HEK293T (cell line): ENCODE measurements around the gene BRAF.
A peak's percentile ranks its signal among the peaks of the same experiment; 100 is the strongest.
"Not testable (repeated sequence)": the region's sequence is repeated elsewhere in the genome, so short reads cannot be mapped to it uniquely, and the experiment has no call there.

ENCODE experiments used
- CTCF ChIA-PET: fragments of 350-600 bp; formaldehyde crosslinking; extraction: SDS; loops from one replicate; lab custom pipeline; 2021; ENCODE audit warnings: antibody characterized with exemption, inconsistent platforms; lab: Yijun Ruan, JAX
- POLR2A ChIA-PET: fragments of 350-600 bp; formaldehyde crosslinking; extraction: SDS; loops from one replicate; lab custom pipeline; 2020; ENCODE audit warnings: antibody characterized with exemption, inconsistent platforms; lab: Yijun Ruan, JAX
- DNase-seq: peaks from one replicate; pipeline ENCODE4 v3.0.0; 2012; ENCODE audit warnings: mixed read lengths; ENCODE audit errors: extremely low spot score
- ARNT ChIP-seq: fragments of 450-650 bp; IDR thresholded peaks from 2 replicates; pipeline ENCODE4 v1.6.1; 2017; ENCODE audit warnings: mild to moderate bottlenecking
- BHLHE40 ChIP-seq: fragments of 450-650 bp; IDR thresholded peaks from 2 replicates; pipeline ENCODE4 v1.6.1; 2016; ENCODE audit warnings: mild to moderate bottlenecking, moderate library complexity, borderline replicate concordance
- CTBP1 ChIP-seq: fragments of 450-650 bp; IDR thresholded peaks from 2 replicates; pipeline ENCODE4 v1.6.1; 2016; ENCODE audit warnings: borderline replicate concordance
- ELF4 ChIP-seq: fragments of 450-650 bp; IDR thresholded peaks from 2 replicates; pipeline ENCODE4 v1.6.1; 2017; ENCODE audit warnings: antibody characterized with exemption
- FOXA1 ChIP-seq: fragments of 450-650 bp; IDR thresholded peaks from 2 replicates; pipeline ENCODE4 v1.6.1; 2016; ENCODE audit warnings: mild to moderate bottlenecking
- FOXK2 ChIP-seq: fragments of 450-650 bp; IDR thresholded peaks from 2 replicates; pipeline ENCODE4 v1.6.1; 2016; ENCODE audit warnings: mild to moderate bottlenecking
- FOXM1 ChIP-seq: fragments of 450-650 bp; IDR thresholded peaks from 2 replicates; pipeline ENCODE4 v1.6.1; 2017; ENCODE audit warnings: mild to moderate bottlenecking, borderline replicate concordance
- HDGF ChIP-seq: fragments of 450-650 bp; IDR thresholded peaks from 2 replicates; pipeline ENCODE4 v1.6.1; 2017; ENCODE audit warnings: antibody characterized with exemption, borderline replicate concordance
- L3MBTL2 ChIP-seq: fragments of 450-650 bp; conservative IDR thresholded peaks from 2 replicates; pipeline ENCODE4 v1.6.1; 2016; ENCODE audit warnings: mild to moderate bottlenecking
- LEF1 ChIP-seq: fragments of 450-650 bp; IDR thresholded peaks from 2 replicates; pipeline ENCODE4 v1.6.1; 2017; ENCODE audit warnings: mild to moderate bottlenecking, borderline replicate concordance
- NFRKB ChIP-seq: fragments of 450-650 bp; IDR thresholded peaks from 2 replicates; pipeline ENCODE4 v1.6.1; 2016; ENCODE audit warnings: mild to moderate bottlenecking, moderate library complexity
- PKNOX1 ChIP-seq: fragments of 450-650 bp; IDR thresholded peaks from 2 replicates; pipeline ENCODE4 v1.6.1; 2016
- SP1 ChIP-seq: fragments of 450-650 bp; IDR thresholded peaks from 2 replicates; pipeline ENCODE4 v1.6.1; 2017
- SUZ12 ChIP-seq: fragments of 450-650 bp; IDR thresholded peaks from 2 replicates; pipeline ENCODE4 v1.6.1; 2016; ENCODE audit warnings: mild to moderate bottlenecking
- TARDBP ChIP-seq: fragments of 450-650 bp; IDR thresholded peaks from 2 replicates; pipeline ENCODE4 v1.6.1; 2016
- ZNF384 ChIP-seq: fragments of 450-650 bp; IDR thresholded peaks from 2 replicates; pipeline ENCODE4 v1.6.1; 2016

Gene BRAF

GRCh38 chr7:140924821-140925421 lies at the start of gene BRAF:
TSS of gene BRAF (minus strand) at chr7:140924929. CDS start at chr7:140924703, 226 bp downstream.
- POLR2A ChIA-PET: interaction anchor here (0.7 to 2.8 kb wide), 10 partner anchors 9 to 127 kb away, joined by 3 to 18 read pairs (median 6); partner anchors contain the start of gene MRPS33
- TF ChIP-seq ELF4 (no peak), L3MBTL2 (peak; percentile 89), TARDBP (peak; percentile 96)
- CTCF ChIA-PET: interaction anchor here (1.2 kb wide), 2 partner anchors 30 to 114 kb away, joined by 3 to 7 read pairs; no protein-coding TSS in a partner anchor
- DNase-seq: peak; percentile 97

GRCh38 chr7:140972876-140973829 lies 48.4 kb upstream of the BRAF start:
- TF ChIP-seq CTBP1 (no peak), PKNOX1 (peak; percentile 92)
- CTCF ChIA-PET: no interaction called here
- no peak for DNase-seq
- POLR2A ChIA-PET: no interaction called here

- POLR2A ChIA-PET: no interaction called here
- CTCF ChIA-PET: no interaction called here
Measured at GRCh38 chr7:140972344-140972743, 47.6 kb upstream of the BRAF start.

GRCh38 chr7:140967438-140967837 lies 42.7 kb upstream of the BRAF start:
- no peak for DNase-seq
- TF ChIP-seq SP1 (no peak), ELF4 (no peak), FOXM1 (no peak), SUZ12 (no peak), NFRKB (no peak), PKNOX1 (no peak), BHLHE40 (no peak), FOXK2 (no peak), ARNT (no peak), ZNF384 (no peak), CTBP1 (no peak), L3MBTL2 (no peak)
- POLR2A ChIA-PET: no interaction called here
- CTCF ChIA-PET: no interaction called here

More at GRCh38 chr7:140972344-140972743, 47.6 kb upstream of the BRAF start:
- no peak for TF ChIP-seq ELF4
- no peak for DNase-seq

GRCh38 chr7:140966561-140967233 lies 42.0 kb upstream of the BRAF start:
- CTCF ChIA-PET: no interaction called here
- TF ChIP-seq FOXA1 (no peak), NFRKB (no peak), FOXM1 (no peak), LEF1 (no peak), FOXK2 (no peak), L3MBTL2 (no peak), SUZ12 (no peak), ARNT (no peak), ELF4 (no peak), BHLHE40 (no peak), HDGF (no peak), ZNF384 (no peak), TARDBP (no peak), PKNOX1 (no peak), SP1 (no peak), CTBP1 (no peak)
- POLR2A ChIA-PET: no interaction called here
- DNase-seq: no peak

GRCh38 chr7:140961117-140961516 lies 36.4 kb upstream of the BRAF start:
- ChIA-PET CTCF (no interaction called here), POLR2A (no interaction called here)
- DNase-seq: no peak
- TF ChIP-seq FOXM1 (no peak), FOXA1 (no peak)

GRCh38 chr7:140956997-140957396 lies 32.3 kb upstream of the BRAF start:
- POLR2A ChIA-PET, DNase-seq, CTCF ChIA-PET: not testable (repeated sequence)
